Left cardiac atrium (tissue), 2 donors: ENCODE data around the gene AAMDC. TPM values are rescaled to one million over a fixed set of nuclear protein-coding genes. Genes with fewer than 3 reads are reported as not detected.

Experiments
- total RNA-seq, 2 donors: library from RNA; stranded (reverse); fragmentation: NEBNext Ultra II Directional; extraction: Animal tissue kit (Norgen Biotek cat#: 25700); gene quantifications; one replicate each; pipeline ENCODE4 v1.2.1, GENCODE V29; 2021
- donor health status: DM: no; HTN: yes; CAD: no; lungs with severe emphysema.
- donor health status: DM: yes; HTN: yes; CAD: no.

AAMDC gene
- total RNA-seq, 2 donors from 2014 or later, result 70.9 to 77.5 TPM

Other genes with a start within 250 kb of the AAMDC start
- gene AQP11, start 231.2 kb upstream of the AAMDC start, total RNA-seq, result under 1 TPM; 0.73 to 0.94 TPM
- gene CLNS1A, start 183.3 kb upstream of the AAMDC start, total RNA-seq, result 10 to 100 TPM; 58.6 to 64.5 TPM
- gene RSF1, start 422 bp upstream of the AAMDC start, total RNA-seq, result 10 to 100 TPM; 37.6 to 45.7 TPM
- 10 to 100 TPM; 15.9 to 17.7 TPM for gene INTS4, start 173.5 kb downstream of the AAMDC start, total RNA-seq
- 1 to 10 TPM in 1 of 2 donors, under 1 TPM in 1; 0.94 to 1.3 TPM for gene KCTD14, start 202.1 kb downstream of the AAMDC start, total RNA-seq
- 10 to 100 TPM; 34.6 to 88.4 TPM for gene THRSP, start 242.7 kb downstream of the AAMDC start, total RNA-seq